Measurements from ENCODE around the gene LMF1. TPM values are rescaled to one million over a fixed set of nuclear protein-coding genes. Genes with fewer than 3 reads are reported as not detected.
"Not testable (repeated sequence)": the region's sequence is repeated elsewhere in the genome, so short reads cannot be mapped to it uniquely, and the experiment has no call there.

The LMF1 gene
- total RNA-seq, 1 donor from 2014 or later, result 24.6 TPM

- H3K27ac Mint-ChIP-seq (ENCODE audit: unreplicated experiment), result no peak overlapping the region
- TF ChIP-seq CTCF (IDR thresholded peaks at IDR 0.05), result no peak
- no peak overlapping the region for H3K4me3 Mint-ChIP-seq (ENCODE audit: unreplicated experiment)
- no peaks in the 10 kb centered on the region for H3K4me1 Mint-ChIP-seq (ENCODE audit: unreplicated experiment)
- no peaks in the 10 kb centered on the region for H3K27me3 Mint-ChIP-seq (ENCODE audit: unreplicated experiment)
- DNase-seq (ENCODE audit: extremely low spot score, unreplicated experiment), result no peak
- no peaks in the 10 kb centered on the region for H3K36me3 Mint-ChIP-seq (ENCODE audit: unreplicated experiment)
- H3K9me3 Mint-ChIP-seq (ENCODE audit: unreplicated experiment), result peaks cover 3% of the 10 kb centered on the region
Measured at GRCh38 chr16:841455-842060, 129.2 kb downstream of the LMF1 start.

- no peak overlapping the region for H3K27ac Mint-ChIP-seq (ENCODE audit: unreplicated experiment)
- no peak for DNase-seq (ENCODE audit: extremely low spot score, unreplicated experiment)
- H3K4me1 Mint-ChIP-seq (ENCODE audit: unreplicated experiment), result no peaks in the 10 kb centered on the region
- no peak overlapping the region for H3K4me3 Mint-ChIP-seq (ENCODE audit: unreplicated experiment)
- no peak for TF ChIP-seq CTCF (IDR thresholded peaks at IDR 0.05)
- peaks cover 3% of the 10 kb centered on the region for H3K36me3 Mint-ChIP-seq (ENCODE audit: unreplicated experiment)
- H3K27me3 Mint-ChIP-seq (ENCODE audit: unreplicated experiment), result no peaks in the 10 kb centered on the region
- H3K9me3 Mint-ChIP-seq (ENCODE audit: unreplicated experiment), result peaks cover 8% of the 10 kb centered on the region
Measured at GRCh38 chr16:840561-841454, 130.0 kb downstream of the LMF1 start.

- H3K27me3 Mint-ChIP-seq (ENCODE audit: unreplicated experiment), result no peaks in the 10 kb centered on the region
- no peak for TF ChIP-seq CTCF (IDR thresholded peaks at IDR 0.05)
- DNase-seq (ENCODE audit: extremely low spot score, unreplicated experiment), result no peak
- H3K4me1 Mint-ChIP-seq (ENCODE audit: unreplicated experiment), result no peaks in the 10 kb centered on the region
- H3K9me3 Mint-ChIP-seq (ENCODE audit: unreplicated experiment), result peaks cover 5% of the 10 kb centered on the region
- H3K36me3 Mint-ChIP-seq (ENCODE audit: unreplicated experiment), result peaks cover 3% of the 10 kb centered on the region
- no peak overlapping the region for H3K27ac Mint-ChIP-seq (ENCODE audit: unreplicated experiment)
- H3K4me3 Mint-ChIP-seq (ENCODE audit: unreplicated experiment), result no peak overlapping the region
Measured at GRCh38 chr16:839643-840408, 131.0 kb downstream of the LMF1 start.

- Mint-ChIP-seq H3K36me3 (ENCODE audit: unreplicated experiment) (peaks cover 3% of the 10 kb centered on the region), H3K9me3 (ENCODE audit: unreplicated experiment) (peaks cover 5% of the 10 kb centered on the region), H3K4me1 (ENCODE audit: unreplicated experiment) (no peaks in the 10 kb centered on the region), H3K4me3 (ENCODE audit: unreplicated experiment) (no peak overlapping the region), H3K27ac (ENCODE audit: unreplicated experiment) (no peak overlapping the region), H3K27me3 (ENCODE audit: unreplicated experiment) (no peaks in the 10 kb centered on the region)
- TF ChIP-seq CTCF (IDR thresholded peaks at IDR 0.05), result no peak
- DNase-seq (ENCODE audit: extremely low spot score, unreplicated experiment), result no peak
Measured at GRCh38 chr16:838741-839140, 132.0 kb downstream of the LMF1 start.

- not testable (repeated sequence) for DNase-seq (ENCODE audit: extremely low spot score, unreplicated experiment); H3K4me1 Mint-ChIP-seq (ENCODE audit: unreplicated experiment); H3K9me3 Mint-ChIP-seq (ENCODE audit: unreplicated experiment); H3K4me3 Mint-ChIP-seq (ENCODE audit: unreplicated experiment); H3K27me3 Mint-ChIP-seq (ENCODE audit: unreplicated experiment); H3K36me3 Mint-ChIP-seq (ENCODE audit: unreplicated experiment); H3K27ac Mint-ChIP-seq (ENCODE audit: unreplicated experiment)
Measured at GRCh38 chr16:836822-837221, 134.0 kb downstream of the LMF1 start.

Measured in osteocyte (in vitro differentiated cells).